ENCODE results near the gene HOGA1.
"Not testable (repeated sequence)": the region's sequence is repeated elsewhere in the genome, so short reads cannot be mapped to it uniquely, and the experiment has no call there.

The HOGA1 gene

DNA sequence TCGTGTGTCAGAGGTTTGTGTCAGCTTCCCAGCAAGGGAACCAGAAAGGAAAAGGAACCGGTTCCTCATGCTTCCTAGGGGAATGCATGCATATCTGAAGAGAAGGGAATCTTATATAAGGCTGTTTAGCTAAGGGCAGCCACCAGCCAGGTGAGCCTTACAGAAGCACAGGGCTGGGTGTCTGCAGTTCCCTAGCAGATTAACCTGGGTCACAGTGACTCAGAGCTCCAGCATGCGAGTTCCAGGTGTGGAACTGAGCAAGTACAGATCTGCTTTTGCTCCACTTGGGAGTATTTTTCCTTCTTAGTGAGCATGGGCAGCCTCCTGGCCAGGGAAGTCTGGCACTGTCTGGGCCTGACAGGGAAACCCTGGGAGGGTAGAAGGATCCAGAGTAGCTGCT is 12.6 kb upstream of the HOGA1 start:
- TF ChIP-seq SUZ12 (IDR thresholded peaks at IDR 0.05; ENCODE audit: extremely low read depth, insufficient read depth, insufficient read length) (no peak), ZNF274 (IDR thresholded peaks at IDR 0.05; ENCODE audit: low read depth, low read length) (no peak), YY1 (IDR thresholded peaks at IDR 0.05; ENCODE audit: insufficient read depth, insufficient read length) (no peak)
- H3K9ac ChIP-seq (ENCODE audit: insufficient read length, low read depth): peak overlapping the region; percentile 50
- no peak overlapping the region for H3K4me3 ChIP-seq (ENCODE audit: insufficient read length, low read depth)
- no peaks in the 10 kb centered on the region for H3K27me3 ChIP-seq (ENCODE audit: insufficient read depth, insufficient read length)
- peaks cover 23% of the 10 kb centered on the region for H3K36me3 ChIP-seq (ENCODE audit: insufficient read depth, insufficient read length, low read length)
- no peaks in the 10 kb centered on the region for H3K9me3 ChIP-seq (ENCODE audit: insufficient read depth, low read length)
- no peak for DNase-seq (ENCODE audit: low read depth, low spot score)
- peaks cover 14% of the 10 kb centered on the region for H3K4me1 ChIP-seq (ENCODE audit: insufficient read depth, insufficient read length)

DNA sequence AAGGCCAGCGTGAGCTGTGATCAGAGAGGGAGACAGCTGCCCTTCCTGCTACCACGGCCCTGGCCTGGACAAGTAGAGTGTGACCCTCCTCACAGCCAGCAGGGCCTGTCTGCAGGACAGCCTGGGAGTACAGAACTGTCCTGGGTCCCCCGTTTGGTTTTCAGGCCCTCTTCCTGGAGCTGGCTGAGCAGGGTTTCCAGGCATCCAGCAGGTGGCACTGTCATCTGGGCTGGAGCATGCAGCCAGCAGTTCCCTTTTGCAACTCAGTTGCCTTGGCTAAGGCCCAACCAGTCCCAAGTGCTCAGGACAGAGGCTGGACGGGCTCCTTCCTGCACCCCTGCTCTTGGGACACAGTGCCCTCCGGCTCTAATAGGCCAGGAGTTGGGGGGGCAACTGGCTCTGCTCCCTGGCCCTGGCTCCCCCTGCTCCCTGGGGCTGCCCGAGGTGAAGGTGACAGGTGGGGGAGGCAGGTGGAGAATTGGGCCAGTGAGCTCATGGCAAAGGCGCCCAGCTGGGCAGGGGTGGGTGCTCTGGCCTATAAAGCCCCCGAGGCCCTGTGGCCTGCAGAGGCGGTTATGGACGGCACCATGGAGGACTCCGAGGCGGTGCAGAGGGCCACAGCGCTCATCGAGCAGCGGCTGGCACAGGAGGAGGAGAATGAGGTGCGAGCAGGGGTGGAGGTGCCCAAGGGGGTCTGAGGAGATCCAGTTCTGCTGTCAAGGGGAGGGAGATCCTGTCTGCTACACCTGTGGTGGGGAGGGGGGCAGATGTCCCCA is 11.8 kb upstream of the HOGA1 start, which contains the start of gene ANKRD2:
TSS of gene ANKRD2 (plus strand) at position 566 of the 776 bp plus-strand sequence. CDS start at position 576, 10 bp downstream.
- TF ChIP-seq YY1 (IDR thresholded peaks at IDR 0.05; ENCODE audit: insufficient read depth, insufficient read length) (no peak), SUZ12 (IDR thresholded peaks at IDR 0.05; ENCODE audit: extremely low read depth, insufficient read depth, insufficient read length) (no peak), ZNF274 (IDR thresholded peaks at IDR 0.05; ENCODE audit: low read depth, low read length) (no peak)
- no peak within 1 kb of the TSS for H3K4me3 ChIP-seq (ENCODE audit: insufficient read length, low read depth)
- peak; percentile 51 for DNase-seq (ENCODE audit: low read depth, low spot score)
- peak within 1 kb of the TSS; percentile 50 for H3K9ac ChIP-seq (ENCODE audit: insufficient read length, low read depth)
- H3K4me1 ChIP-seq (ENCODE audit: insufficient read depth, insufficient read length): peaks cover 14% of the 10 kb centered on the region
- no peaks in the 10 kb centered on the region for H3K27me3 ChIP-seq (ENCODE audit: insufficient read depth, insufficient read length)
- H3K36me3 ChIP-seq (ENCODE audit: insufficient read depth, insufficient read length, low read length): peaks cover 23% of the 10 kb centered on the region
- H3K9me3 ChIP-seq (ENCODE audit: insufficient read depth, low read length): no peaks in the 10 kb centered on the region

DNA sequence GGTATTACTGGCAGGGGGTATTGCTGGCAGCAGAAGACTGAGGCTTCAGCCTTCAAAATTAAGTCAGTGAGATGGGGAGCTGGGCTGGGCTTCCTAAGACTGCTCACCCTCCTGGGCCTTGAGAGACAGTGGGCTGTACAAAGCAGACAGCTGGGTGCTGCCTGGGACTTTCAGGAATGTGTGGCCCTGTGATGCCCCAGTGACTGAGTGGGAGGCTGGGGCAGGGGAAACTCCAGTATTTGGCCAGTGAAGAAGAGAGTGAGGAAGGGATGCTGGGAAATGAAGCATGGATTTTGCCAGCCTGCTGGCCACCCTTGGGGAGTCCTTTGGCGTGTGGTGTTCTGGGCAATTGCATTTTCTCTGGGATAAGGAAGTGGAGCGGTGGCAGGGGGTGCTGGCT is 11.2 kb upstream of the HOGA1 start:
- H3K9ac ChIP-seq (ENCODE audit: insufficient read length, low read depth): no peak overlapping the region
- H3K4me1 ChIP-seq (ENCODE audit: insufficient read depth, insufficient read length): peaks cover 14% of the 10 kb centered on the region
- H3K9me3 ChIP-seq (ENCODE audit: insufficient read depth, low read length): no peaks in the 10 kb centered on the region
- H3K36me3 ChIP-seq (ENCODE audit: insufficient read depth, insufficient read length, low read length): peaks cover 21% of the 10 kb centered on the region
- no peak for DNase-seq (ENCODE audit: low read depth, low spot score)
- H3K4me3 ChIP-seq (ENCODE audit: insufficient read length, low read depth): no peak overlapping the region
- TF ChIP-seq YY1 (IDR thresholded peaks at IDR 0.05; ENCODE audit: insufficient read depth, insufficient read length) (no peak), ZNF274 (IDR thresholded peaks at IDR 0.05; ENCODE audit: low read depth, low read length) (no peak), SUZ12 (IDR thresholded peaks at IDR 0.05; ENCODE audit: extremely low read depth, insufficient read depth, insufficient read length) (no peak)
- no peaks in the 10 kb centered on the region for H3K27me3 ChIP-seq (ENCODE audit: insufficient read depth, insufficient read length)

DNA sequence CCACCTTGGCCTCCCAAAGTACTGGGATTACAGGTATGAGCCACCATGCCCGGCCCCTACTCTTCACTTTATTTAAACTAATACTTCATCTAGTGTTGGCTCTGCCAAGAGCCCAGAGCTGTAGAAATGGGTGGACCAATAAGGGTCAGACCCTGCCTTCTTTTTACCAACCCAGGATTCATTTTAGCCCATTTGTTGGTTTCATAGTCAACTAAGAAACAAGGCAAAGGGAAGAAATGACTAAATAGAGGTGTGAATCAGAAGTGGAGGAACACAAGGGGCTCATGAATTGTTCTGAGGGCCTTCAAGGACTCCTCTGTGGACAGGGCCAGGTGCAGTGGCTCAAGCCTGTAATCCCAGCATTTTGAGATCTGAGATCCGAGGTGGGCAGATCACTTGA is 10.5 kb upstream of the HOGA1 start:
- DNase-seq (ENCODE audit: low read depth, low spot score): no peak
- Histone ChIP-seq H3K27me3 (ENCODE audit: insufficient read depth, insufficient read length) (no peaks in the 10 kb centered on the region), H3K4me3 (ENCODE audit: insufficient read length, low read depth) (no peak overlapping the region), H3K9me3 (ENCODE audit: insufficient read depth, low read length) (no peaks in the 10 kb centered on the region), H3K9ac (ENCODE audit: insufficient read length, low read depth) (no peak overlapping the region), H3K4me1 (ENCODE audit: insufficient read depth, insufficient read length) (peaks cover 14% of the 10 kb centered on the region), H3K36me3 (ENCODE audit: insufficient read depth, insufficient read length, low read length) (peaks cover 18% of the 10 kb centered on the region)
- TF ChIP-seq YY1 (IDR thresholded peaks at IDR 0.05; ENCODE audit: insufficient read depth, insufficient read length) (no peak), ZNF274 (IDR thresholded peaks at IDR 0.05; ENCODE audit: low read depth, low read length) (no peak), SUZ12 (IDR thresholded peaks at IDR 0.05; ENCODE audit: extremely low read depth, insufficient read depth, insufficient read length) (no peak)

DNA sequence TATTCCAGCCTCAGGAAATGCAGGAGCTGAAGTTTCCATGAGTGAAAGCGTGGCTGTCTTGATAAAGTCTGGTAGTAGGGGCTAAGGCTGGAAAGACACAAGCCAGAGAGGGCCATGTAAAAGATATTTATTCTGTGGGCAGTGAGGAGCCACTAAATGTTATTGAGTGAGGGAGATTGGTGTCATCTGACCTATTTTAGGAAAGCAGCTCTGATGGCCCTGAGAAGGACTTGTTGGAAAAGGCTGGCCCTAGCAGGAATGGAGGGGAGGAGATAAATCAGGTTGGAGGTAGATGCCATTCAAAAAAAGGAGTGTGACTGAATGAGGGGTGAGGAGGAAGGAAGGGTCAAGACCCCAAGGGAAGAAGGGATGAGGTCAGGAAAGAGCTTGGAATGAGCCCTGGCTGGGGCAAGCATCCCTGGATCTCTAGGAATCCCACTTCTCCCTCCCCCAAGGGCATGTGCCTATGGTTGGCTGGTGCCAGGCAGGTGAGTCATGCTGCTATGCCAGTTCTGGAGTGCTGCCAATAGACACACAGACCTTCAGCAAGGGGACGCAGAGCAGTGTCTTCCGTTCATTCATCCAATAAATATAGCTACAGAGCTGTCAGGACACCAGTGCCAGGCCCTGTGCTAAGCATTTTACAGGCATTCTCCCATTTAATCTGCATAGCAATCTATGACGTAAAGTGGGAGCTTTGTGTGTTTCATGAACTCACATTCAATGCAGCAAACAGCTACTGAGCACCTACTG is 9.6 kb upstream of the HOGA1 start:
- TF ChIP-seq SUZ12 (IDR thresholded peaks at IDR 0.05; ENCODE audit: extremely low read depth, insufficient read depth, insufficient read length): no peak
- TF ChIP-seq YY1 (IDR thresholded peaks at IDR 0.05; ENCODE audit: insufficient read depth, insufficient read length): no peak
- TF ChIP-seq ZNF274 (IDR thresholded peaks at IDR 0.05; ENCODE audit: low read depth, low read length): no peak
- Histone ChIP-seq H3K9me3 (ENCODE audit: insufficient read depth, low read length) (no peaks in the 10 kb centered on the region), H3K4me3 (ENCODE audit: insufficient read length, low read depth) (no peak overlapping the region), H3K27me3 (ENCODE audit: insufficient read depth, insufficient read length) (no peaks in the 10 kb centered on the region), H3K9ac (ENCODE audit: insufficient read length, low read depth) (no peak overlapping the region), H3K4me1 (ENCODE audit: insufficient read depth, insufficient read length) (peaks cover 14% of the 10 kb centered on the region), H3K36me3 (ENCODE audit: insufficient read depth, insufficient read length, low read length) (peaks cover 13% of the 10 kb centered on the region)
- peak; percentile 39 for DNase-seq (ENCODE audit: low read depth, low spot score)

DNA sequence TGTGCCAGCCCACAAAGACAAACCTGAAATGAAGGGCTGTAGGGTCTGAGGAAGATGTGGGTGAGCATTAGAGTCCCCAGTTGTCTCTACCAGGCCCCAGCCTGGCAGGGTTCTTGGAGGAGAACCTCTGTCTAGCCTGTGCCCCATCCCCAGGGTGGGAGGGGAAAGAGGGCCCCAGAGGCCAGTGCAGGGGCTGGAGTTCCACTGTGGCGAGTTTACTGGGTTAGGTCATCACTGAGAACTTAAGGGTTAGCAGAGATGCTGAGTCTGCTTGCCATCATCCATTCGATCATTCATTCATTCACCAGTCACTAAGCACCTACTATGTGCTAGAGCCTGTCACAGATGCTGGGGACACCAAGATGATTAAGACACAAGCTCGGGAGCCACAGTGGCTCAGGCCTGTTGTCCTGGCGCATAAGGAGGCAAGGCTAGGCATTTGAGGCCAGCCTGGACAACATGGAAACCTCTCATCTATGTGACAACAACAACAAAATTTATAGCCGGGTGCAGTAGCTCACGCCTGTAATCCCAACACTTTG is 9.0 kb upstream of the HOGA1 start:
- TF ChIP-seq SUZ12 (IDR thresholded peaks at IDR 0.05; ENCODE audit: extremely low read depth, insufficient read depth, insufficient read length): no peak
- no peak for TF ChIP-seq YY1 (IDR thresholded peaks at IDR 0.05; ENCODE audit: insufficient read depth, insufficient read length)
- TF ChIP-seq ZNF274 (IDR thresholded peaks at IDR 0.05; ENCODE audit: low read depth, low read length): no peak
- Histone ChIP-seq H3K9me3 (ENCODE audit: insufficient read depth, low read length) (no peaks in the 10 kb centered on the region), H3K4me1 (ENCODE audit: insufficient read depth, insufficient read length) (peaks cover 14% of the 10 kb centered on the region), H3K9ac (ENCODE audit: insufficient read length, low read depth) (no peak overlapping the region), H3K36me3 (ENCODE audit: insufficient read depth, insufficient read length, low read length) (peaks cover 7% of the 10 kb centered on the region), H3K27me3 (ENCODE audit: insufficient read depth, insufficient read length) (no peaks in the 10 kb centered on the region), H3K4me3 (ENCODE audit: insufficient read length, low read depth) (no peak overlapping the region)
- no peak for DNase-seq (ENCODE audit: low read depth, low spot score)

DNA sequence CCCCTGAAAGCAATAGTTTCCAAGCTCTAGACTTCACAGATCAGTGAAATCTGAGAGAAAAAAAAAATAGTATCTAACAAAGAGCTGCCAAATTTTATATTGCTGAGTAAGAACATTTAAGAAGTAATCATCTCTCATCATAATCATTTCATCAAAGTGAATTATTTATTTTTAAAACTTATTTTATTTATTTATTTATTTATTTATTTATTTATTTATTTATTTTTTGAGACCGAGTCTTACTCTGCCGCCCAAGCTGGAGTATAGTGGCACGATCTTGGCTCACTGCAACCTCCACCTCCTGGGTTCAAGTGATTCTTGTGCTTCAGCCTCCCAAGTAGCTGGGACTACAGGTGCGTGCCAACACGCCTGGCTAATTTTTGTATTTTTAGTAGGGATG is 7.7 kb upstream of the HOGA1 start:
- not testable (repeated sequence) for H3K27me3 ChIP-seq (ENCODE audit: insufficient read depth, insufficient read length); H3K9me3 ChIP-seq (ENCODE audit: insufficient read depth, low read length); H3K4me3 ChIP-seq (ENCODE audit: insufficient read length, low read depth); H3K36me3 ChIP-seq (ENCODE audit: insufficient read depth, insufficient read length, low read length); DNase-seq (ENCODE audit: low read depth, low spot score); H3K9ac ChIP-seq (ENCODE audit: insufficient read length, low read depth)
- H3K4me1 ChIP-seq (ENCODE audit: insufficient read depth, insufficient read length): peaks cover 14% of the 10 kb centered on the region

Data from NT2/D1 (cell line).